Progenitor cell of endocrine pancreas (in vitro differentiated cells): ENCODE results near the gene METTL24. TPM values are rescaled to one million over a fixed set of nuclear protein-coding genes. Genes with fewer than 3 reads are reported as not detected.

Source experiments
- DNase-seq: peaks from one replicate; pipeline ENCODE4 v3.0.0; 2021; ENCODE audit warnings: low spot score; ENCODE audit not compliant: unreplicated experiment
- H3K27ac Mint-ChIP-seq: 2 replicates; pipeline ENCODE4 v1.8.0; 2021; ENCODE audit warnings: mild to moderate bottlenecking, moderate library complexity, mixed read lengths
- H3K27me3 Mint-ChIP-seq: 2 replicates; pipeline ENCODE4 v1.8.0; 2021; ENCODE audit warnings: mixed read lengths
- H3K36me3 Mint-ChIP-seq: 2 replicates; pipeline ENCODE4 v1.8.0; 2022; ENCODE audit warnings: mixed read lengths; ENCODE audit not compliant: insufficient read depth
- H3K4me1 Mint-ChIP-seq: 2 replicates; pipeline ENCODE4 v1.8.0; 2021; ENCODE audit warnings: low read depth, mixed read lengths
- H3K4me3 Mint-ChIP-seq: 2 replicates; pipeline ENCODE4 v1.8.0; 2021; ENCODE audit warnings: low read depth, mild to moderate bottlenecking, moderate library complexity, mixed read lengths
- H3K9me3 Mint-ChIP-seq: 2 replicates; pipeline ENCODE4 v1.8.0; 2021; ENCODE audit warnings: low read depth, mixed read lengths
- total RNA-seq: library from RNA; stranded (reverse); gene quantifications from 2 replicates; pipeline ENCODE4 v1.2.1, GENCODE V29; 2021
- TF ChIP-seq, protein P1 (sequence below): fragments of 200-600 bp; sonication (generic); IDR thresholded peaks from one replicate; pipeline ENCODE4 v1.5.0; 2021; ENCODE audit warnings: antibody characterized with exemption, mild to moderate bottlenecking; ENCODE audit not compliant: unreplicated experiment

Gene METTL24
- total RNA-seq, 1 donor from 2014 or later = 10.0 TPM

DNA sequence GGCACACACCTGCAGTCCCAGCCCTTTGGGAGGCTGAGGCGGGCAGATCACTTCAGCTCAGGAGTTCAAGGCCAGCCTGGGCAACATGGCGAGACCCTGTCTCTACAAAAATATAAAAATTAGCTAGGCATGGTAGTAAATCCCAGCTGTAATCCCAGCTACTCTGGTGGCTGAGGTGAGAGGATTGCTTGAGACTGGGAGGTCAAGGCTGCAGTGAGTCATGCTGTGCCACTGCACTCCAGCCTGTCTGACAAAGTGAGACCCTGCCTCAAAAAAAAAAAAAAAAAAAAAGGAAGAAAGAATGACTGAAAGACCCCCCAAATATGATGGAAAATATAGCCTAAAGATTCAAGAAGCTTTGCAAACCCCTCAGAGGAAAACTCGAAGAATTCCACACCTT lies 26.8 kb downstream of the METTL24 start:
- Mint-ChIP-seq H3K4me3 (no peak overlapping the region), H3K36me3 (no peaks in the 10 kb centered on the region), H3K9me3 (no peaks in the 10 kb centered on the region), H3K27me3 (no peaks in the 10 kb centered on the region), H3K27ac (peak overlapping the region; percentile 77), H3K4me1 (peaks cover 52% of the 10 kb centered on the region)
- TF ChIP-seq, protein P1, sequence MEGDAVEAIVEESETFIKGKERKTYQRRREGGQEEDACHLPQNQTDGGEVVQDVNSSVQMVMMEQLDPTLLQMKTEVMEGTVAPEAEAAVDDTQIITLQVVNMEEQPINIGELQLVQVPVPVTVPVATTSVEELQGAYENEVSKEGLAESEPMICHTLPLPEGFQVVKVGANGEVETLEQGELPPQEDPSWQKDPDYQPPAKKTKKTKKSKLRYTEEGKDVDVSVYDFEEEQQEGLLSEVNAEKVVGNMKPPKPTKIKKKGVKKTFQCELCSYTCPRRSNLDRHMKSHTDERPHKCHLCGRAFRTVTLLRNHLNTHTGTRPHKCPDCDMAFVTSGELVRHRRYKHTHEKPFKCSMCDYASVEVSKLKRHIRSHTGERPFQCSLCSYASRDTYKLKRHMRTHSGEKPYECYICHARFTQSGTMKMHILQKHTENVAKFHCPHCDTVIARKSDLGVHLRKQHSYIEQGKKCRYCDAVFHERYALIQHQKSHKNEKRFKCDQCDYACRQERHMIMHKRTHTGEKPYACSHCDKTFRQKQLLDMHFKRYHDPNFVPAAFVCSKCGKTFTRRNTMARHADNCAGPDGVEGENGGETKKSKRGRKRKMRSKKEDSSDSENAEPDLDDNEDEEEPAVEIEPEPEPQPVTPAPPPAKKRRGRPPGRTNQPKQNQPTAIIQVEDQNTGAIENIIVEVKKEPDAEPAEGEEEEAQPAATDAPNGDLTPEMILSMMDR = no peak
- DNase-seq = no peak

DNA sequence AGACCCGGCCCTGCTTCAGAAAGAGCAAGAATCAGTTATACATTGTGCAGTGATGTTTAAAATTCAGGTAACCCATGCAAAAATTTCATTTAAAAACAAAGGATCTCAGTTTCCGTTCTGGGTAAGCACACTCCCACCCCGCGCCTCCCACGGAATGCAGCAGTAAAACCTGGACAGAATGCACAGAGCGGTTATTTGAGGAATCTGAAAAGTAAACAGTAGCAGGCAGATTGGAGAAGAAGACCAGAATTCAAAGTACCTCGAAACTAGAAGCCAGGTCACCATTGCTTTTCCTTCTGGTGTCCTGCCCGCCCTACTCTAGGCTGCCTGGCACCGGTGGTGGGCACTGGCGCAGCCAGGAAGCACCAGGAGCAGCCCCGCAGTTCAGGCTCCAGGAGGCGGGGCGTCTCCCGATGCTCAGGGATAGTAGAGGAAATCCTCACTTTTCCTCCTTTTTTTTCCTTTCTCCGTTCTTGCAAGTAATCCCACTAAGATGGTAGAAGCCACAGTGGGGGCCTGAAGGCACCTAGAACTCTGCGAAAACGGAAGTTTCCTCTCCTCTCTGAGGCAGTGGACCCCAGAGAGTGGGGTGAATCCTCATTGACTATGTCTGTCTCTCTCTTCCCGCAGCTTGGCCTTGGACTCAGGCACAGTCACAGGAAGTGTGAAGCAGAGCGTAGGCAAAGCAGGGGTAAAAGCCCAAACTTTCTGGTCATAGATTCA lies 28.3 kb downstream of the METTL24 start:
- Mint-ChIP-seq H3K4me3 (peak overlapping the region; percentile 55), H3K36me3 (no peaks in the 10 kb centered on the region), H3K4me1 (peaks cover 65% of the 10 kb centered on the region), H3K27me3 (no peaks in the 10 kb centered on the region), H3K9me3 (no peaks in the 10 kb centered on the region), H3K27ac (peak overlapping the region; percentile 94)
- TF ChIP-seq, protein P1 = no peak
- no peak for DNase-seq

DNA sequence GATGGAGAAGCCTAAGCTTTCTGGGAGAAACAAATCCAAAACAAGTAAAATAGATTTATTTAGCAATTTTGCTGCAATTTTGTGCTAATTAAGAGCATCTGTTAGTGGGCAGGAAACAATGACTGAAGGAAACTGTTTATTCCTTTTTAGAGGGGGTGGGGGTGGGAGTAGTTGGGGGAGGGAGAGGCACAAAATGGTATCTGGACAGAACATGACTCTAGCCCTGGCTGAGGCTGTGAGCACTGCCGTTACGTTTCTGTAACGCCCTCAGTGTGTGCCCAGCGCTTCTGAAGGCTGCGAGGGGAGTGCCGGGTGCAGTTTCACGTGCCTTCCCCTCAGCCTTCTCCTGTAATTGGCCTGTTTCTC lies 28.8 kb downstream of the METTL24 start:
- peaks cover 66% of the 10 kb centered on the region for H3K4me1 Mint-ChIP-seq

DNA sequence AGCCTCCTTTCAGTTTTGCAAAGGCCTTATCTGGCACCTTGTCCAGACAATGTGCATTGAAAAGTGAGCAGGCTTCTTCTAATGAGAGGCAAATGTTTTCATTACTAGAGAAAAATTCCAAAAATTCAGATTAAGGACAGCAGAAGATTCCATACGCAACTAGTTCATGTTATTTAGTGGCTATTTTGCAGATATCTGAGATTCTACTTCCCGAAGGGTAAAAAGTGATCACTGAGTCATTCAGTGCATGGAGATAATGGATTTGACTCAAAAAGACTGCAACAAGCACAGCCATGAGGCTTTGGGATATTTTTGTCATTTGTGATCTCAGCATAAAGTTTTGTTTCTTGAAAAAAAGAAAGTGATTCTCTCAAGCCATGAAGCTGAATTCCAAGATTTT lies 29.9 kb downstream of the METTL24 start:
- no peak for DNase-seq
- Mint-ChIP-seq H3K4me1 (peaks cover 71% of the 10 kb centered on the region), H3K9me3 (no peaks in the 10 kb centered on the region), H3K36me3 (no peaks in the 10 kb centered on the region), H3K27me3 (no peaks in the 10 kb centered on the region), H3K4me3 (no peak overlapping the region), H3K27ac (peak overlapping the region; percentile 94)
- TF ChIP-seq, protein P1 = no peak

More for the DNA sequence above, 28.8 kb downstream of the METTL24 start:
- H3K36me3 Mint-ChIP-seq = no peaks in the 10 kb centered on the region
- TF ChIP-seq, protein P1 = no peak
- peak overlapping the region; percentile 55 for H3K4me3 Mint-ChIP-seq
- no peaks in the 10 kb centered on the region for H3K9me3 Mint-ChIP-seq
- DNase-seq = no peak
- H3K27ac Mint-ChIP-seq = peak overlapping the region; percentile 94
- H3K27me3 Mint-ChIP-seq = no peaks in the 10 kb centered on the region

DNA sequence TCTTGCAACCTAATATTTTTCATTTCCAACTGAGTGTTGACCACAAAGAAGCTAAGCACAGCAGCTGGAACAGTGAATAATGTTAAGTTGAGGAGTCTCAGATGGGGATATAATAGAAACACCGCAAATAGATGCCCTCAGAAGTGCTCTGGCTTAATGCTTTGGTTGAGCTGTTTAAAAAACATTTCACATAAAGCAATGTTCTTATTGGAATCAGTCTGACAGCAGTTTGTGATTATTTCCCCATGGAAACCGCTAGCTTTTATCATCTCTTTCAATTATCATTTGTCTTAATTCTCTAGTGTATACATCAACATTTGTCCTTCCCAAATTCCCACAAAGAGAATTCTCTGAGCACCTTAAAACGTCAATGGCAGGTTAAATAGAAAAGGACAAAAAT lies 30.8 kb downstream of the METTL24 start:
- DNase-seq = no peak
- Mint-ChIP-seq H3K4me3 (no peak overlapping the region), H3K36me3 (no peaks in the 10 kb centered on the region), H3K27me3 (no peaks in the 10 kb centered on the region), H3K27ac (peak overlapping the region; percentile 60), H3K4me1 (peaks cover 80% of the 10 kb centered on the region), H3K9me3 (no peaks in the 10 kb centered on the region)
- TF ChIP-seq, protein P1 = no peak
